ENCODE measurements around the gene MAFG.

Gene MAFG

DNA sequence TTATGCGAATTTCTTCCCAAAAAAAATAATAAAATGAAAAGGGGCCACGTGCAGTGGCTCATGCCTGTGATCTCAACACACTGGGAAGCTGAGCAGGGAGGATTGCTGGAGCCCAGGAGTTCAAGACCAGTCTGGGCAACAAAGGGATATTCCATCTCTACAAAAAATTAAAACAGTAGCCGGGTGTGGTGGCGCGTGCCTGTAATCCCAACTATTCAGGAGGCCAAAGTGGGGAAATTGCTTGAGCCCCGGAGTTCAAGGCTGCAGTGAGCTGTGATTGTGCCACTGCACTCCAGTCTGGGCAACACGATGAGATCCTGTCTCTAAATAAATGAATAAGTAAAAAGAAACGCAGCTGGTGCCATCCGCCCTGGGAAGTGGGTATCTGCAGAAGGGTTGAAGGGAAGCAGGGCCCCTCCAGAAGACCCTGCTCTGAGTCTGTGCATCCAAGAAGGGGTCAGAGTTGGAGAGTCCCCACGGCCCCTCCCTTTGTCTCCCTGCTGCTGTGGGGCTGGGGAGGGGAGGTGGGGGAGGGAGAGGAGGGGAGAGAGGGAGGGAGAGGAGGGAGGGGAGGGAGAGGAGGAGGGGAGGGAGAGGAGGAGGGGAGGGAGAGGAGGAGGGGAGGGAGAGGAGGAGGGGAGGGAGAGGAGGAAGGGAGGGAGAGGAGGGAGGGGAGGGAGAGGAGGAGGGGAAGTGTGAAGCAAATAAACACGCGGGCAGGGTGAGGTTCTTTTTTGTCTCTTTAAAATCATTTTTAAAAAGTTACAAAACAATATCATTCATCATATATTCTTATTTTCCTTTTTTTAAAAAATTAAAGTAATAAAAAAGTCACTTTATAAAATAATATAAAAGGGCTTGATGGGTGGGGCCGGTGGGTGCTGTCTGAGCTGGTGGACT lies 24.5 kb upstream of the MAFG start:
- Histone ChIP-seq H3K27me3 (peaks cover 0 to 40% of the 10 kb centered on the region in 2 donors), H3K27ac (no peak overlapping the region), H3K36me3 (no peaks in the 10 kb centered on the region), H3K4me3 (no peak overlapping the region), H3K4me1 (no peaks in the 10 kb centered on the region), H3K9me3 (no peaks in the 10 kb centered on the region)
- TF ChIP-seq, protein P1, sequence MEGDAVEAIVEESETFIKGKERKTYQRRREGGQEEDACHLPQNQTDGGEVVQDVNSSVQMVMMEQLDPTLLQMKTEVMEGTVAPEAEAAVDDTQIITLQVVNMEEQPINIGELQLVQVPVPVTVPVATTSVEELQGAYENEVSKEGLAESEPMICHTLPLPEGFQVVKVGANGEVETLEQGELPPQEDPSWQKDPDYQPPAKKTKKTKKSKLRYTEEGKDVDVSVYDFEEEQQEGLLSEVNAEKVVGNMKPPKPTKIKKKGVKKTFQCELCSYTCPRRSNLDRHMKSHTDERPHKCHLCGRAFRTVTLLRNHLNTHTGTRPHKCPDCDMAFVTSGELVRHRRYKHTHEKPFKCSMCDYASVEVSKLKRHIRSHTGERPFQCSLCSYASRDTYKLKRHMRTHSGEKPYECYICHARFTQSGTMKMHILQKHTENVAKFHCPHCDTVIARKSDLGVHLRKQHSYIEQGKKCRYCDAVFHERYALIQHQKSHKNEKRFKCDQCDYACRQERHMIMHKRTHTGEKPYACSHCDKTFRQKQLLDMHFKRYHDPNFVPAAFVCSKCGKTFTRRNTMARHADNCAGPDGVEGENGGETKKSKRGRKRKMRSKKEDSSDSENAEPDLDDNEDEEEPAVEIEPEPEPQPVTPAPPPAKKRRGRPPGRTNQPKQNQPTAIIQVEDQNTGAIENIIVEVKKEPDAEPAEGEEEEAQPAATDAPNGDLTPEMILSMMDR (IDR thresholded peaks at IDR 0.05) = no peak
- intact Hi-C loops (cut with DNase I; ENCODE audit: low total_unique reads) = no loop called here
- DNase-seq = no peak

DNA sequence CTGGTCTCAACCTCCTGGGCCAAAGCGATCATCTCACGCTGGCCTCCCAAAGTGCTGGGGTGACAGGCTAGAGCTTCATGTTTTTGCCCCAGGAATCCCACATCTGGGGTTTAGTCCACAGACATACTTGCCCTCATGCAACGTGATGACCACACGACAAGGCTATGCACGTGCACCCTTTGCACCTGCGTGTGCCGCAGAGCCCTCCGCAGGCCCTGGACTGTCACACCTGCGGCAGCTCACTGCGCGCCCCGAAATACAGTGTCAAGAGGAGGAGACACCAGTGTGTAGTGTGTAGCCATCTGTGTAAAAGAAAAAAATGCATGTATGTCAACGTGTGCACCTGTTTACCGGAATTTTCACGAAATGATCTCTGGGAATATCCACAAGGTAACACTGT lies 23.0 kb upstream of the MAFG start:
- Histone ChIP-seq H3K36me3 (no peaks in the 10 kb centered on the region), H3K9me3 (no peaks in the 10 kb centered on the region), H3K27me3 (peaks cover 0 to 26% of the 10 kb centered on the region in 2 donors), H3K27ac (no peak overlapping the region), H3K4me3 (no peak overlapping the region), H3K4me1 (no peaks in the 10 kb centered on the region)
- no peak for DNase-seq
- TF ChIP-seq, protein P1 (IDR thresholded peaks at IDR 0.05) = no peak
- intact Hi-C loops (cut with DNase I; ENCODE audit: low total_unique reads) = no loop called here

DNA sequence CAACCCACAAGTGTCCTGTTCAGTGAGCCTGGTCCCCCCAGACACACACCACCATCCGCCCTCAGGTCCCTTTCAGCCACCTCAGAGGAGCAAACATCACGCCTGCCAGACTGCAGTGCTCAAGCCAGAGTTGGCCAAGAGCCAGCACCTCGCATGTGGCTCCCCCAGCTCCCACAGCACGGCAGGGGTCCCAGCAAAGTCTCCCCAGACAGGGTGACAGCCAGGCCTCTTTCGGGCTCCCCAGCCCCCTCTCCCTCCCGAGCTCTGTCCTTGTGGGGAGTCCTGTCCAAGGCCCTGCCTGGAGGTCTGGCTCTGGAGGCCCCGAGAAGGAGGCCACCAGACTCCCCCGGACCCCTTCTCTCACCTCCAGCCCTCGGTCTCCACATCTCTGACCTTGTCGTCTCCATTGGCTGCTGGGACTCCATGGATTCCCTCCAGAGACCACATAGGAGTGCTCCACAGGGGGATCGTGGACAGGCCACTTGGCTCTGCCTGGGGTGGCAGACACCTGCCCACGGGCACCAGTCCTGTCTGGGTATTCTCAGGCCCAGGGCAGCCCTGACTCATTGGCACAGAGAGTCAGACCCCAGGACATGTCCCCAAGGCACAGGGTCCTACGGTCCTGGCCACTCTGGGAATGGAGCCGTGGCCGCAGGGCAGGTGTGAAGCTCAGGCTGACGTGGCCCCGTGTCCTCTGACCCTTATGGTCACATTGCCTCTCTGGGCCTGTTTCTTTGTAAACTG lies 21.3 kb upstream of the MAFG start:
- Histone ChIP-seq H3K9me3 (no peaks in the 10 kb centered on the region), H3K27me3 (peaks cover 0 to 22% of the 10 kb centered on the region in 2 donors), H3K27ac (no peak overlapping the region), H3K4me1 (no peaks in the 10 kb centered on the region), H3K36me3 (no peaks in the 10 kb centered on the region), H3K4me3 (no peak overlapping the region)
- no peak for DNase-seq
- TF ChIP-seq, protein P1 (IDR thresholded peaks at IDR 0.05) = no peak
- intact Hi-C loops (cut with DNase I; ENCODE audit: low total_unique reads) = no loop called here

DNA sequence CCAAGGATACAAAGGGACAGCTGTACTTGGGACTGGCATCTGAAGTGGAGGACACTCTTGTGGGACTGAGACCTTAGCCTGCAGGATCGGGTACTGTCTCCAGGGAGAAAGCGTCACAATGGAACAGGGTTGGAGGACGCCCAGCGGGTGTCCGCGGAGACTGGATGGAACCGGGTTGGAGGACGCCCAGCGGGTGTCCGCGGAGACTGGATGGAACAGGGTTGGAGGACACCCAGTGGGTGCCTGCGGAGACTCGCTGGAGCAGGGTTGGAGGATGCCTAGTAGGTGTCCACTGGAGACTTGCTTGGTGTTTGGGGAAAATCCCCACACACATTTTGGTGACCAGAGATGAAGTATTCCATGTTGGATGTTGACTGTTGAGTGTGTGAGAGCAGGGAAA lies 19.7 kb upstream of the MAFG start, which contains the start of gene MYADML2:
MYADML2 (minus strand) TSS at position 45 of the 400 bp plus-strand sequence. CDS start 5,492 bp downstream, outside the sequence.
- TF ChIP-seq, protein P1 (IDR thresholded peaks at IDR 0.05) = no peak
- Histone ChIP-seq H3K27ac (no peak within 1 kb of the TSS), H3K9me3 (no peaks in the 10 kb centered on the region), H3K4me3 (no peak within 1 kb of the TSS), H3K36me3 (no peaks in the 10 kb centered on the region), H3K27me3 (peaks cover 0 to 29% of the 10 kb centered on the region in 2 donors), H3K4me1 (peaks cover 0 to 1% (median 0%) of the 10 kb centered on the region in 4 donors)
- DNase-seq = no peak
- intact Hi-C loops (cut with DNase I; ENCODE audit: low total_unique reads) = no loop called here

DNA sequence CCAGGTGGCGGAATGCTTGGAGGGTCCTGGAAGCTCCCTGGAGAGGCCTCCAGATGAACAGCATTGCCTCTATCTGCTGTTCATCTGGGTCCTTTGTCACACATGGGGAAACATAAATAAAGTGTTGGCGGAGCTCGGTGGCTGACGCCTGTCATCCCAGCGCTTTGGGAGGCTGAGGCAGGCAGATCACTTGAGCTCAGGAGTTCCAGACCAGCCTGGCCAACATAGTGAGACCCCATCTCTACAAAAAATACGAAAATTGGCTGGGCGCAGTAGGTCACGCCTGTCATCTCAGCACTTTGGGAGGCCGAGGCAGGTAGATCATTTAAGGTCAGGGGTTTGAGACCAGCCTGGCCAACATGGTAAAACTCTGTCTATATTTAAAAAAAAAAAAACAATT lies 17.3 kb upstream of the MAFG start:
- TF ChIP-seq, protein P1 (IDR thresholded peaks at IDR 0.05) = no peak
- H3K9me3 ChIP-seq = no peaks in the 10 kb centered on the region
- H3K27me3 ChIP-seq = peaks cover 0 to 52% of the 10 kb centered on the region in 2 donors
- no peaks in the 10 kb centered on the region for H3K36me3 ChIP-seq
- no peak overlapping the region for H3K27ac ChIP-seq
- DNase-seq = no peak
- peaks cover 0 to 12% (median 8%) of the 10 kb centered on the region in 4 donors for H3K4me1 ChIP-seq
- intact Hi-C loops (cut with DNase I; ENCODE audit: low total_unique reads) = no loop called here
- H3K4me3 ChIP-seq = no peak overlapping the region
